Calu3 (cell line): Measurements from ENCODE around the gene LYPD8. TPM values are rescaled to one million over a fixed set of nuclear protein-coding genes. Genes with fewer than 3 reads are reported as not detected.

ENCODE experiments used
- BruUV-seq: library from RNA; stranded (reverse); fragments of 400-500 nt; replicated peaks from 2 replicates; lab custom pipeline; 2021; lab: Mats Ljungman, UMichigan
- CTCF ChIA-PET: fragments of 300-600 bp; sonication (Branson Sonifier 250); formaldehyde crosslinking; loops from one replicate; lab custom pipeline; 2022; ENCODE audit warnings: antibody characterized with exemption; lab: Charles Lee
- DNase-seq: peaks from one replicate; pipeline ENCODE4 v3.0.0; 2022
- H3K27ac Mint-ChIP-seq: one replicate; pipeline ENCODE4 v1.8.0; 2022; ENCODE audit warnings: mixed read lengths; ENCODE audit not compliant: unreplicated experiment
- H3K27me3 Mint-ChIP-seq: one replicate; pipeline ENCODE4 v1.8.0; 2022; ENCODE audit warnings: mixed read lengths; ENCODE audit not compliant: unreplicated experiment
- H3K36me3 Mint-ChIP-seq: one replicate; pipeline ENCODE4 v1.8.0; 2022; ENCODE audit warnings: mild to moderate bottlenecking, moderate library complexity, mixed read lengths; ENCODE audit not compliant: insufficient read depth, unreplicated experiment
- H3K4me1 Mint-ChIP-seq: one replicate; pipeline ENCODE4 v1.8.0; 2022; ENCODE audit warnings: mild to moderate bottlenecking, low read depth, mixed read lengths; ENCODE audit not compliant: unreplicated experiment
- H3K4me3 Mint-ChIP-seq: one replicate; pipeline ENCODE4 v1.8.0; 2022; ENCODE audit warnings: mild to moderate bottlenecking, low read depth, moderate library complexity, mixed read lengths; ENCODE audit not compliant: unreplicated experiment
- H3K9me3 Mint-ChIP-seq: one replicate; pipeline ENCODE4 v1.8.0; 2022; ENCODE audit warnings: low read depth, mixed read lengths; ENCODE audit not compliant: unreplicated experiment
- CTCF ChIP-seq: fragments of 200-600 bp; IDR thresholded peaks from one replicate; pipeline ENCODE4 v1.8.0; 2022; ENCODE audit warnings: antibody characterized with exemption; ENCODE audit not compliant: unreplicated experiment
- intact Hi-C: fragments of 100-400 bp; cut with micrococcal nuclease; formaldehyde crosslinking; loops from one replicate; pipeline ENCODE4 v1.10.0; 2022; ENCODE audit not compliant: unreplicated experiment
- total RNA-seq: library from RNA; stranded (reverse); gene quantifications from 2 replicates; pipeline ENCODE4 v1.2.3, GENCODE V29; 2022

The LYPD8 gene
- total RNA-seq, 1 experiment from 2014 or later, result not detected

GRCh38 chr1:248753708-248754280, 1.8 kb downstream of the LYPD8 start:
- DNase-seq, result no peak
- no peaks in the 10 kb centered on the region for H3K36me3 Mint-ChIP-seq
- no peaks in the 10 kb centered on the region for H3K9me3 Mint-ChIP-seq
- H3K27me3 Mint-ChIP-seq, result no peaks in the 10 kb centered on the region
- no peak overlapping the region for H3K4me3 Mint-ChIP-seq
- peaks cover 6% of the 10 kb centered on the region for H3K4me1 Mint-ChIP-seq
- TF ChIP-seq CTCF, result no peak
- intact Hi-C loops, result no loop called here
- CTCF ChIA-PET, result no interaction called here
- no TSS peak for BruUV-seq
- no peak overlapping the region for H3K27ac Mint-ChIP-seq

DNA sequence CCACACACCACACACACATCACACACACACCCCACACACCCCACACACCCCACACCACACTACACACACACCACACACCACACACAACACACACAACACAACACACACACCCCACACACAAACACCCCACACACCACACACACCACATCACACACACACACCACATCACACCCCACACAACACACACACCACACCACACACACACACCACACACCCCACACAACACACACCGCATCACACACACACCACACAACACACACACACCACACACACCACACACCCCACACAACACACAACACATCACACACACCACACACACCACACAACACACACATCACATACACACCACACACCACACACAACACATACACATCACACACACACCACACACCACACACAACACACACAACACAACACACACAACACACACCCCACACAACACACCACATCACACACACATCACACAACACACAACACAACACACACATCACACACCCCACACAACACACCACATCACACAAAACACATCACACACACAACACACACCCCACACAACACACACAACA, 2.4 kb downstream of the LYPD8 start:
- Mint-ChIP-seq H3K4me3 (no peak overlapping the region), H3K4me1 (peaks cover 6% of the 10 kb centered on the region), H3K9me3 (no peaks in the 10 kb centered on the region), H3K27ac (no peak overlapping the region), H3K36me3 (no peaks in the 10 kb centered on the region), H3K27me3 (no peaks in the 10 kb centered on the region)
- intact Hi-C loops, result no loop called here
- CTCF ChIA-PET, result no interaction called here
- TF ChIP-seq CTCF, result no peak
- DNase-seq, result no peak
- no TSS peak for BruUV-seq

DNA sequence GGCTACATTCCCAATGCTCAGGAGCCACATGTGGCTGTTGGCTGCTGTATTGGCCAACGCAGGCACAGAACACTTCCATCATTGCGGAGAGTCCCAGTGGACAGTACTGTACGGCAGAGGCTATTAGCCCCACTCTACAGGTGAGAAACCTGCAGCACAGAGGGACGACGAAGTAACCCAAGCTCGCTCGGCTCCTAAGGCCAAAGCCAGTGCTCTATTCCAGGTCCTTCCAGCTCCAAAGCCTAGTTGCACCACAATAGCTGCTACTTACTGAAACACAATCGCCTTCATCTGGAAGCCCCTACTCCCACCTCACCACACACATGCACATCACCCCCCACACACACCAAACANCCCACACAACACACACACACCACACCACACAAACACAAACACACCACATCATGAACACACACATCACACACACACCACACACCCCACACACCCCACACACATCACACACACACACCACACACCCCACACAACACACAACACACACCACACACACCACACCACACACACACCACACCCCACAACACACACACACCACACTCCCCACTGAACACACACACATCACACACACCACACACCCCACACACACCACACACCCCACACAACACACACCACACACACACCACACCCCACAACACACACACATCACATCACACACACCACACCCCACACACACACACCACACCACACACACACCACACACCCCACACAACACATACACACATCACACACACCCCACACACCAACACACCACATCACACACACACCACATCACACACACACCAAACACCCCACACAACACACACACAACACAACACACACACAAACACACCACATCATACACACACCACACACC, 3.2 kb downstream of the LYPD8 start:
- BruUV-seq, result no TSS peak
- Mint-ChIP-seq H3K9me3 (no peaks in the 10 kb centered on the region), H3K36me3 (no peaks in the 10 kb centered on the region), H3K4me3 (no peak overlapping the region), H3K27me3 (no peaks in the 10 kb centered on the region), H3K27ac (no peak overlapping the region), H3K4me1 (peaks cover 3% of the 10 kb centered on the region)
- DNase-seq, result peak; percentile 34
- no peak for TF ChIP-seq CTCF
- CTCF ChIA-PET, result interaction anchor here (0.8 kb wide), 1 partner anchor 1416 kb away, joined by 4 read pairs; no protein-coding TSS in a partner anchor
- intact Hi-C loops, result no loop called here

DNA sequence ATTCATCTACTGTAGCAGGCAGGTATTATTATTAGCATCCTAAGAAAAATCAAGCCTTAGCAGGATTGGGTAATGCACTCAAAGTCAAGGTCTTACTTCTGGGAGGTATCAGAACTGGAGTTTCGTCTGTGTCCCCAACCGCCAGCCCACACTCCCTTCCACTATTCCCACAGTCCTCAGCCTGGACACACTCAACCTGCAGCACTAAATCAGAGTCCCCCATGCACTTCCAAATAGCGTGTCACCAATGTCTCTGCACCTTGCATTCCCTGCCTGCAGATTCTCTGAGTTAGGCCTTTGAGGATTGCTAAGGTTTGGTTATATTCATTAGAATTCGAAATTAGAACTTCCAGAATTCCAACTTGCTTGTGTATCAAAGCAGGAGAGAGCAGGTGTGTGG, 3.9 kb downstream of the LYPD8 start:
- intact Hi-C loops, result no loop called here
- no peak for TF ChIP-seq CTCF
- CTCF ChIA-PET, result interaction anchor here (0.8 kb wide), 1 partner anchor 1415 kb away, joined by 4 read pairs; no protein-coding TSS in a partner anchor
- Mint-ChIP-seq H3K9me3 (no peaks in the 10 kb centered on the region), H3K27ac (no peak overlapping the region), H3K36me3 (no peaks in the 10 kb centered on the region), H3K27me3 (no peaks in the 10 kb centered on the region), H3K4me1 (no peaks in the 10 kb centered on the region), H3K4me3 (no peak overlapping the region)
- BruUV-seq, result no TSS peak
- DNase-seq, result no peak
